ENCODE data around the gene PDE11A. TPM values are rescaled to one million over a fixed set of nuclear protein-coding genes. Genes with fewer than 3 reads are reported as not detected.

PDE11A gene
- total RNA-seq, 1 donor from 2014 or later = 25.6 TPM

DNA sequence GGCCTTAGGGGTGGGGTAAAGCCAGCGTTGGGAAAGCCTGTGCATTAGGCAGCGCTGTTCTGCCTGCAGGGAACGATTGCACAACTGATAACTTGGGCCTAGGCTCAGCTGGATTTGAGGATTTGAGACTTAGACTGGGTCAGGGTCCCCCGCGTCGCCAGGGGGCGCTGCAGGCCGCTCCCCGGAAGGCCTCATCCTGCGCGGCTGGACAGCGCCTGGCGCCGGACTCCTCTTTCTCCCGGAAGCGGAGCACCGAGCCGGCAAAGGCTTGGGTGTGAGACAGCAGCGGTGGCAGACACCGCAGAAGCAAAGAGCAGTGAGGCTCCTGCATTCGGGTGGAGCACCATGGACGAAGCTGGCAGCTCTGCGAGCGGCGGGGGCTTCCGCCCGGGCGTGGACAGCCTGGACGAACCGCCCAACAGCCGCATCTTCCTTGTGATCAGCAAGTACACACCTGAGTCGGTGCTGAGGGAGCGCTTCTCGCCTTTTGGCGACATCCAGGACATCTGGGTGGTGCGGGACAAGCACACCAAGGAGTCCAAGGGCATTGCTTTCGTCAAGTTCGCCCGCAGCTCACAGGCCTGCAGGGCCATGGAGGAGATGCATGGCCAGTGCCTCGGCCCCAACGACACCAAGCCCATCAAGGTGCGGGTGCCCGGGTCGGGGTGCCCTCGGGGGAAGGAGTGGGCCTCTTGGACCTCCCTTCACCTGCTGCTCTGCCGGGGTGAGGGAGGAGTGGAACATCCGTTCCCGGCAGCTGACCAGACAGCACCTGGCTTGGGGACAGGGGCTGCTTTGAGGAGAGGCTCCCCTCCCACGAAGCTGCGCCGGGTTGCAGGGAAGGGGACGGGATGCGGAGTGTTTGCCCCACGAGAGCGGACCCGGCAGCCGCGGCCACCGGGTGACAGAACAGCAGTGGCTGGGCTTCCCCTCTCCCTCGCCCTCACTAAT lies 39.9 kb upstream of the PDE11A start, which contains the start of gene RBM45:
Gene RBM45, plus strand, starts transcription at position 236 of the 951 bp plus-strand sequence. Its CDS starts 110 bp downstream, at position 346.
- DNase-seq (ENCODE audit: low spot score in 2 of 2, unreplicated experiment in 2 of 2) = peak; percentile 82 to 95
- Mint-ChIP-seq H3K27me3 (ENCODE audit: low read depth) (no peaks in the 10 kb centered on the region), H3K4me3 (peak within 1 kb of the TSS; percentile 97), H3K27ac (peak within 1 kb of the TSS; percentile 93), H3K4me1 (peaks cover 9% of the 10 kb centered on the region), H3K9me3 (no peaks in the 10 kb centered on the region), H3K36me3 (no peaks in the 10 kb centered on the region)
- TF ChIP-seq, protein P1, sequence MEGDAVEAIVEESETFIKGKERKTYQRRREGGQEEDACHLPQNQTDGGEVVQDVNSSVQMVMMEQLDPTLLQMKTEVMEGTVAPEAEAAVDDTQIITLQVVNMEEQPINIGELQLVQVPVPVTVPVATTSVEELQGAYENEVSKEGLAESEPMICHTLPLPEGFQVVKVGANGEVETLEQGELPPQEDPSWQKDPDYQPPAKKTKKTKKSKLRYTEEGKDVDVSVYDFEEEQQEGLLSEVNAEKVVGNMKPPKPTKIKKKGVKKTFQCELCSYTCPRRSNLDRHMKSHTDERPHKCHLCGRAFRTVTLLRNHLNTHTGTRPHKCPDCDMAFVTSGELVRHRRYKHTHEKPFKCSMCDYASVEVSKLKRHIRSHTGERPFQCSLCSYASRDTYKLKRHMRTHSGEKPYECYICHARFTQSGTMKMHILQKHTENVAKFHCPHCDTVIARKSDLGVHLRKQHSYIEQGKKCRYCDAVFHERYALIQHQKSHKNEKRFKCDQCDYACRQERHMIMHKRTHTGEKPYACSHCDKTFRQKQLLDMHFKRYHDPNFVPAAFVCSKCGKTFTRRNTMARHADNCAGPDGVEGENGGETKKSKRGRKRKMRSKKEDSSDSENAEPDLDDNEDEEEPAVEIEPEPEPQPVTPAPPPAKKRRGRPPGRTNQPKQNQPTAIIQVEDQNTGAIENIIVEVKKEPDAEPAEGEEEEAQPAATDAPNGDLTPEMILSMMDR (IDR thresholded peaks at IDR 0.05; ENCODE audit: unreplicated experiment) = peak; percentile 95

DNA sequence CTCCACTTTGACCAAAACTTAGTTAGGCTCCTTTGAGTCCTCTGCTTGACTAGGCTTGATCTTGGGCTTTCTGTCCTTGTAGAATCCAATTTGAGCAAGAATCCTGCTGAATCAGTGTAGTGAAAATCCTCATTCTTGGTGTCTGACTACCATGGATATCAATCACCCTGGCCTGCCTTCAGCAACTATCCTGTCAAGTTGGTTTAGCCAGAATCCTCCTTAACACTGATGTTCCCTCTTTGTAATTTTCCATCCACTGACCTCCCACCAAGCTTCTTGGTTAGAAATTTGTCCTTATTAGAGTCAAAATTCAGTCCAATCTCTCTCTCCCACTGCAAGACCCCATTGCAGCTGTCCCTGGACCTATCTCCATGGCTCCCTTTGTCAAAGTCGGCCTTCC lies 39.2 kb upstream of the PDE11A start:
- no peaks in the 10 kb centered on the region for H3K36me3 Mint-ChIP-seq
- H3K4me1 Mint-ChIP-seq = peaks cover 9% of the 10 kb centered on the region
- peaks cover 2% of the 10 kb centered on the region for H3K27me3 Mint-ChIP-seq (ENCODE audit: low read depth)
- H3K9me3 Mint-ChIP-seq = no peaks in the 10 kb centered on the region
- DNase-seq (ENCODE audit: low spot score in 2 of 2, unreplicated experiment in 2 of 2) = no peak
- no peak overlapping the region for H3K27ac Mint-ChIP-seq
- H3K4me3 Mint-ChIP-seq = peak overlapping the region; percentile 97
- TF ChIP-seq, protein P1 (IDR thresholded peaks at IDR 0.05; ENCODE audit: unreplicated experiment) = no peak

DNA sequence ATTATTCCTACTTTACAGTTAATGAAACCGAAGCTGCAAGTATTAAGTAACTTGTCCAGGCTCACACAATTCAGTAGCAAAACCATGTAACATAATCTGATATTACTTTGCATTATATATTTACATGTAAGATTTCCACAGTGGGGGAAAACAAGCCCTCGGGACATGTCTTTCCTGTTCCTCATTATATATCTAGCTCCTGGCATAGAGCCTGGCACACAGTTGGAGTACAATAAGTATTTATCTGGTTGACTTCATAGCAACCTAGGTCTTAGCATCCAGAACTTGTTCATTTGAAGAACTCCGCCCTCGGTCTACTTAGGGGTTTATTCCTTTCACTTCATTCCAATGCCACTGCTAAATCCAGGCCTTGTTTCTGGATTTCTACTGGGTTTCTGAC lies 38.1 kb upstream of the PDE11A start:
- TF ChIP-seq, protein P1 (IDR thresholded peaks at IDR 0.05; ENCODE audit: unreplicated experiment) = no peak
- H3K4me3 Mint-ChIP-seq = no peak overlapping the region
- DNase-seq (ENCODE audit: low spot score in 2 of 2, unreplicated experiment in 2 of 2) = no peak
- H3K9me3 Mint-ChIP-seq = no peaks in the 10 kb centered on the region
- peaks cover 9% of the 10 kb centered on the region for H3K4me1 Mint-ChIP-seq
- peaks cover 2% of the 10 kb centered on the region for H3K27me3 Mint-ChIP-seq (ENCODE audit: low read depth)
- H3K36me3 Mint-ChIP-seq = no peaks in the 10 kb centered on the region
- no peak overlapping the region for H3K27ac Mint-ChIP-seq

DNA sequence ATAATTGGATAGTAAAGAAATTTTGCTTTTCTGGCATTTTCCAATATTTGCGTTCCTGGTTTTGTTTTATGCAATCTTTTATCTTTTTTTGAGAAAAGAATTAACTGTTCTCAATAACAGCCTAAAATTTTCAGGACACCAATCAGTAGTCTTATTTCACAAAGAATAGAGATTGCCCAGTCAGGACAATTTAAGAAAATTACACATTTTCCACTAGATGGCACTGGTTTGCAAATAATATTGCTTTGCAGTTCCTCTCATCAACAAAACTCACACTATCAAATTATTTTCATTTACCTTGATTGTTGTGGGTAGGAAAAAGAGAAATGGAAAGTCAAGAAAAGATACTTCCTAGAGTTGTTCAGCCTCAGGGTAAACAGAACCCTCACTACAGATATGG lies 37.2 kb upstream of the PDE11A start:
- peaks cover 9% of the 10 kb centered on the region for H3K4me1 Mint-ChIP-seq

DNA sequence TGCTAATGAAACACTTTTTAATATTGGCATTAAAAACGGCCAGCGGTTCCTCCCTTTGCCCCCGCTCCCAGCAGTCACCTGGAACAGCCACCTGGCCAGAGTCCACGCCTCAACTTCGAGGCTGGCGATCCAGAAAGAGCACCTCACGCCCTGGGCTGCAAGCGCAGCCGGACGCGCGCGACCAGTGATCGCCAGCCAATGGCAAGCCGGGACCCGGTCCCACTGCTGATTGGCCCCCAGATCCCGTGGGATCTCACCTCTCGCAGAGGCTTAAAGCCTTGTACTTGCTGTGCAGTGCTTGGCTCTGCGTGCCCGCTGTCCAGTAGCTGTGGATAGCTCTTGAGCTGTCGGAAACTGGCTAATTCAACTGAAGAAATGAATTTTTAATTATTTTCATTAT lies 35.6 kb upstream of the PDE11A start:
- Mint-ChIP-seq H3K27ac (no peak overlapping the region), H3K27me3 (ENCODE audit: low read depth) (peaks cover 2% of the 10 kb centered on the region), H3K36me3 (no peaks in the 10 kb centered on the region), H3K4me3 (no peak overlapping the region), H3K9me3 (no peaks in the 10 kb centered on the region), H3K4me1 (peaks cover 5% of the 10 kb centered on the region)
- TF ChIP-seq, protein P1 (IDR thresholded peaks at IDR 0.05; ENCODE audit: unreplicated experiment) = no peak
- no peak for DNase-seq (ENCODE audit: low spot score in 2 of 2, unreplicated experiment in 2 of 2)

More for the DNA sequence above, 37.2 kb upstream of the PDE11A start:
- no peaks in the 10 kb centered on the region for H3K9me3 Mint-ChIP-seq
- H3K27me3 Mint-ChIP-seq (ENCODE audit: low read depth) = peaks cover 2% of the 10 kb centered on the region
- TF ChIP-seq, protein P1 (IDR thresholded peaks at IDR 0.05; ENCODE audit: unreplicated experiment) = peak; percentile 50
- no peak overlapping the region for H3K27ac Mint-ChIP-seq
- no peak overlapping the region for H3K4me3 Mint-ChIP-seq
- DNase-seq (ENCODE audit: low spot score in 2 of 2, unreplicated experiment in 2 of 2) = no peak
- no peaks in the 10 kb centered on the region for H3K36me3 Mint-ChIP-seq
